Measurements from ENCODE around the gene FKBP5.
"Not testable (repeated sequence)": the region's sequence is repeated elsewhere in the genome, so short reads cannot be mapped to it uniquely, and the experiment has no call there.

Gene FKBP5

GRCh38 chr6:35736253-35736894 is 47.7 kb upstream of the FKBP5 start:
- Histone ChIP-seq H2AK5ac (ENCODE audit: low read depth, low read length) (peak overlapping the region; percentile 93), H3K23ac (ENCODE audit: low read depth, low read length, poor library complexity) (no peak overlapping the region), H3K9ac (ENCODE audit: low read depth, low read length, poor library complexity) (no peak overlapping the region), H3K14ac (ENCODE audit: low read length) (no peak overlapping the region), H3K4me1 (ENCODE audit: control insufficient read depth in 2 of 2, insufficient read depth in 1 of 2, low read depth in 1 of 2, low read length in 2 of 2) (peaks cover 31 to 39% of the 10 kb centered on the region in 2 donors), H2BK12ac (ENCODE audit: low read length) (no peak overlapping the region), H4K8ac (ENCODE audit: low read depth, low read length) (no peak overlapping the region), H2AFZ (ENCODE audit: low read length) (peak overlapping the region; percentile 41), H2BK120ac (ENCODE audit: low read depth, low read length) (no peak overlapping the region), H3K4me2 (ENCODE audit: insufficient read depth, low read length, poor library complexity, severe bottlenecking) (no peak overlapping the region), H3K79me1 (ENCODE audit: low read depth, low read length) (no peaks in the 10 kb centered on the region), H3K9me3 (replicated peaks in 1 of 2; ENCODE audit: control insufficient read depth in 2 of 2, insufficient read depth in 1 of 2, low read depth in 1 of 2, low read length in 2 of 2) (no peaks in the 10 kb centered on the region), H3K4ac (ENCODE audit: low read length) (no peak overlapping the region), H3K36me3 (replicated peaks in 1 of 2; ENCODE audit: control insufficient read depth in 2 of 2, insufficient read depth in 2 of 2, low read length in 2 of 2) (no peaks in the 10 kb centered on the region), H4K91ac (ENCODE audit: low read depth, low read length, poor library complexity) (no peak overlapping the region), H2BK15ac (ENCODE audit: low read length) (peak overlapping the region; percentile 100), H3K18ac (ENCODE audit: low read length) (no peak overlapping the region), H2BK5ac (ENCODE audit: low read length) (no peak overlapping the region), H3K4me3 (ENCODE audit: low read length in 2 of 2) (no peak overlapping the region), H3K27ac (replicated peaks; ENCODE audit: low read length) (no peak overlapping the region), H3K27me3 (ENCODE audit: control insufficient read depth in 3 of 3, insufficient read depth in 3 of 3, low read depth in 1 of 3, low read length in 3 of 3) (no peaks in the 10 kb centered on the region)
- peak; percentile 78 for DNase-seq (ENCODE audit: low spot score)
- WGBS, 2 donors (ENCODE audit: extremely low coverage in 2 of 2, insufficient read length in 2 of 2, insufficient replicate concordance in 1 of 2), result no CpG with 5 or more reads among the region's 8 CpGs

GRCh38 chr6:35735452-35735851 is 46.7 kb upstream of the FKBP5 start:
- peak overlapping the region; percentile 92 for H2AK5ac ChIP-seq (ENCODE audit: low read depth, low read length)
- peak overlapping the region; percentile 32 for H2BK15ac ChIP-seq (ENCODE audit: low read length)
- H3K36me3 ChIP-seq (replicated peaks in 1 of 2; ENCODE audit: control insufficient read depth in 2 of 2, insufficient read depth in 2 of 2, low read length in 2 of 2), result no peaks in the 10 kb centered on the region
- no peak overlapping the region for H3K4me3 ChIP-seq (ENCODE audit: low read length in 2 of 2)
- H3K27ac ChIP-seq (replicated peaks; ENCODE audit: low read length), result no peak overlapping the region
- H3K4ac ChIP-seq (ENCODE audit: low read length), result no peak overlapping the region
- H4K91ac ChIP-seq (ENCODE audit: low read depth, low read length, poor library complexity), result no peak overlapping the region
- H3K9me3 ChIP-seq (replicated peaks in 1 of 2; ENCODE audit: control insufficient read depth in 2 of 2, insufficient read depth in 1 of 2, low read depth in 1 of 2, low read length in 2 of 2), result no peaks in the 10 kb centered on the region
- no peaks in the 10 kb centered on the region for H3K27me3 ChIP-seq (ENCODE audit: control insufficient read depth in 3 of 3, insufficient read depth in 3 of 3, low read depth in 1 of 3, low read length in 3 of 3)
- H3K9ac ChIP-seq (ENCODE audit: low read depth, low read length, poor library complexity), result no peak overlapping the region
- no peak overlapping the region for H2BK5ac ChIP-seq (ENCODE audit: low read length)
- no peak overlapping the region for H4K8ac ChIP-seq (ENCODE audit: low read depth, low read length)
- H3K18ac ChIP-seq (ENCODE audit: low read length), result peak overlapping the region; percentile 36
- H2BK12ac ChIP-seq (ENCODE audit: low read length), result peak overlapping the region; percentile 95
- no CpG with 5 or more reads among the region's 3 CpGs for WGBS, 2 donors (ENCODE audit: extremely low coverage in 2 of 2, insufficient read length in 2 of 2, insufficient replicate concordance in 1 of 2)
- H3K4me2 ChIP-seq (ENCODE audit: insufficient read depth, low read length, poor library complexity, severe bottlenecking), result no peak overlapping the region
- H2BK120ac ChIP-seq (ENCODE audit: low read depth, low read length), result peak overlapping the region; percentile 32
- H3K79me1 ChIP-seq (ENCODE audit: low read depth, low read length), result no peaks in the 10 kb centered on the region
- peak overlapping the region; percentile 16 for H3K23ac ChIP-seq (ENCODE audit: low read depth, low read length, poor library complexity)
- H3K4me1 ChIP-seq (ENCODE audit: control insufficient read depth in 2 of 2, insufficient read depth in 1 of 2, low read depth in 1 of 2, low read length in 2 of 2), result peaks cover 25 to 35% of the 10 kb centered on the region in 2 donors
- no peak overlapping the region for H2AFZ ChIP-seq (ENCODE audit: low read length)
- DNase-seq (ENCODE audit: low spot score), result no peak
- H3K14ac ChIP-seq (ENCODE audit: low read length), result no peak overlapping the region

- H3K27ac ChIP-seq (replicated peaks; ENCODE audit: low read length); H3K27me3 ChIP-seq (ENCODE audit: control insufficient read depth in 3 of 3, insufficient read depth in 3 of 3, low read depth in 1 of 3, low read length in 3 of 3); H3K4me3 ChIP-seq (ENCODE audit: low read length in 2 of 2); H3K36me3 ChIP-seq (replicated peaks in 1 of 2; ENCODE audit: control insufficient read depth in 2 of 2, insufficient read depth in 2 of 2, low read length in 2 of 2); H4K8ac ChIP-seq (ENCODE audit: low read depth, low read length); H3K79me1 ChIP-seq (ENCODE audit: low read depth, low read length); H2BK5ac ChIP-seq (ENCODE audit: low read length); H3K9me3 ChIP-seq (replicated peaks in 1 of 2; ENCODE audit: control insufficient read depth in 2 of 2, insufficient read depth in 1 of 2, low read depth in 1 of 2, low read length in 2 of 2); H2BK12ac ChIP-seq (ENCODE audit: low read length); H2AFZ ChIP-seq (ENCODE audit: low read length); H4K91ac ChIP-seq (ENCODE audit: low read depth, low read length, poor library complexity); H3K4ac ChIP-seq (ENCODE audit: low read length); DNase-seq (ENCODE audit: low spot score); H2AK5ac ChIP-seq (ENCODE audit: low read depth, low read length); H3K23ac ChIP-seq (ENCODE audit: low read depth, low read length, poor library complexity); H2BK15ac ChIP-seq (ENCODE audit: low read length); H3K14ac ChIP-seq (ENCODE audit: low read length); H3K18ac ChIP-seq (ENCODE audit: low read length); H3K9ac ChIP-seq (ENCODE audit: low read depth, low read length, poor library complexity); H3K4me2 ChIP-seq (ENCODE audit: insufficient read depth, low read length, poor library complexity, severe bottlenecking); H2BK120ac ChIP-seq (ENCODE audit: low read depth, low read length): not testable (repeated sequence)
- WGBS, 2 donors (ENCODE audit: extremely low coverage in 2 of 2, insufficient read length in 2 of 2, insufficient replicate concordance in 1 of 2), result no CpG with 5 or more reads among the region's 12 CpGs
- peaks cover 24 to 34% of the 10 kb centered on the region in 2 donors for H3K4me1 ChIP-seq (ENCODE audit: control insufficient read depth in 2 of 2, insufficient read depth in 1 of 2, low read depth in 1 of 2, low read length in 2 of 2)
Observed at GRCh38 chr6:35734319-35734718, 45.6 kb upstream of the FKBP5 start.

- no peak overlapping the region for H3K4ac ChIP-seq (ENCODE audit: low read length)
- no peaks in the 10 kb centered on the region for H3K79me1 ChIP-seq (ENCODE audit: low read depth, low read length)
- H3K4me2 ChIP-seq (ENCODE audit: insufficient read depth, low read length, poor library complexity, severe bottlenecking), result no peak overlapping the region
- no peak overlapping the region for H4K91ac ChIP-seq (ENCODE audit: low read depth, low read length, poor library complexity)
- peaks cover 29 to 33% of the 10 kb centered on the region in 2 donors for H3K4me1 ChIP-seq (ENCODE audit: control insufficient read depth in 2 of 2, insufficient read depth in 1 of 2, low read depth in 1 of 2, low read length in 2 of 2)
- DNase-seq (ENCODE audit: low spot score), result no peak
- no peak overlapping the region for H3K14ac ChIP-seq (ENCODE audit: low read length)
- no peak overlapping the region for H3K27ac ChIP-seq (replicated peaks; ENCODE audit: low read length)
- no peak overlapping the region for H2BK5ac ChIP-seq (ENCODE audit: low read length)
- H3K36me3 ChIP-seq (replicated peaks in 1 of 2; ENCODE audit: control insufficient read depth in 2 of 2, insufficient read depth in 2 of 2, low read length in 2 of 2), result no peaks in the 10 kb centered on the region
- no peak overlapping the region for H3K4me3 ChIP-seq (ENCODE audit: low read length in 2 of 2)
- H3K9me3 ChIP-seq (replicated peaks in 1 of 2; ENCODE audit: control insufficient read depth in 2 of 2, insufficient read depth in 1 of 2, low read depth in 1 of 2, low read length in 2 of 2), result no peaks in the 10 kb centered on the region
- H2BK120ac ChIP-seq (ENCODE audit: low read depth, low read length), result no peak overlapping the region
- H3K27me3 ChIP-seq (ENCODE audit: control insufficient read depth in 3 of 3, insufficient read depth in 3 of 3, low read depth in 1 of 3, low read length in 3 of 3), result no peaks in the 10 kb centered on the region
- H3K23ac ChIP-seq (ENCODE audit: low read depth, low read length, poor library complexity), result no peak overlapping the region
- no peak overlapping the region for H2AFZ ChIP-seq (ENCODE audit: low read length)
- no peak overlapping the region for H2AK5ac ChIP-seq (ENCODE audit: low read depth, low read length)
- H3K9ac ChIP-seq (ENCODE audit: low read depth, low read length, poor library complexity), result no peak overlapping the region
- no CpG with 5 or more reads among the region's 8 CpGs for WGBS, 2 donors (ENCODE audit: extremely low coverage in 2 of 2, insufficient read length in 2 of 2, insufficient replicate concordance in 1 of 2)
- no peak overlapping the region for H4K8ac ChIP-seq (ENCODE audit: low read depth, low read length)
- no peak overlapping the region for H2BK12ac ChIP-seq (ENCODE audit: low read length)
- no peak overlapping the region for H3K18ac ChIP-seq (ENCODE audit: low read length)
- no peak overlapping the region for H2BK15ac ChIP-seq (ENCODE audit: low read length)
Observed at GRCh38 chr6:35733633-35734032, 44.9 kb upstream of the FKBP5 start.

Measured in neuronal stem cell (in vitro differentiated cells).